GM18499 (cell line): ENCODE data around the gene PTGDS.

Experiments
- ATAC-seq: cut with Tn5 transposase; IDR thresholded peaks from one replicate; pipeline ENCODE4 v1.9.1; 2021; ENCODE audit warnings: moderate number of reproducible peaks; ENCODE audit not compliant: insufficient read depth, unreplicated experiment

Gene PTGDS

GRCh38 chr9:136971746-136972145 lies 5.6 kb upstream of the PTGDS start:
- ATAC-seq: no peak

GRCh38 chr9:136972335-136972734 lies 5.0 kb upstream of the PTGDS start:
- ATAC-seq: no peak

- ATAC-seq: no peak
These were observed 4.6 kb upstream of the PTGDS start for GRCh38 chr9:136972743-136973142.

GRCh38 chr9:136973618-136974617 lies 3.4 kb upstream of the PTGDS start:
- ATAC-seq: no peak

- ATAC-seq: no peak
These were observed 2.3 kb upstream of the PTGDS start for GRCh38 chr9:136974817-136975535.

- ATAC-seq: no peak
These were observed 1.7 kb upstream of the PTGDS start for GRCh38 chr9:136975644-136976043.

GRCh38 chr9:136977649-136978072 lies 357 bp downstream of the PTGDS start:
- no peak for ATAC-seq

GRCh38 chr9:136978073-136978864 lies 965 bp downstream of the PTGDS start:
- no peak for ATAC-seq

- ATAC-seq: no peak
These were observed 1.7 kb downstream of the PTGDS start for GRCh38 chr9:136978865-136979544.

- no peak for ATAC-seq
These were observed 2.7 kb downstream of the PTGDS start for GRCh38 chr9:136979769-136980587.

GRCh38 chr9:136980669-136981478 lies 3.6 kb downstream of the PTGDS start:
- ATAC-seq: no peak

GRCh38 chr9:136981588-136982231 lies 4.4 kb downstream of the PTGDS start:
- ATAC-seq: no peak

GRCh38 chr9:136982232-136983051 lies 5.1 kb downstream of the PTGDS start, which contains the start of gene LCNL1:
Gene LCNL1 (plus strand): TSS chr9:136982993. CDS start chr9:136983587, 594 bp downstream.
- no peak for ATAC-seq

- ATAC-seq: no peak
These were observed 5.9 kb downstream of the PTGDS start for GRCh38 chr9:136983167-136983566.

GRCh38 chr9:136983656-136984314 lies 6.5 kb downstream of the PTGDS start:
- no peak for ATAC-seq

- ATAC-seq: no peak
These were observed 7.2 kb downstream of the PTGDS start for GRCh38 chr9:136984464-136985026.
